LNCaP clone FGC (cell line): Measurements from ENCODE around the gene CDH12.

Source experiments
- DNase-seq: peaks from one replicate; pipeline ENCODE4 v3.0.0-alpha.2; 2011; ENCODE audit warnings: low read depth
- H3K4me3 ChIP-seq: 2 replicates; pipeline ENCODE4 v1.5.1; 2011; ENCODE audit warnings: mild to moderate bottlenecking, low read depth, low read length, control low read depth
- CTCF ChIP-seq: IDR thresholded peaks from 2 replicates; pipeline ENCODE4 v1.5.1; 2012; ENCODE audit warnings: mild to moderate bottlenecking; ENCODE audit not compliant: control insufficient read depth, insufficient read depth; ENCODE audit errors: extremely low read depth

The CDH12 gene

GRCh38 chr5:22678886-22679285 lies 174.3 kb downstream of the CDH12 start:
- no peak overlapping the region for H3K4me3 ChIP-seq
- no peak for DNase-seq
- no peak for TF ChIP-seq CTCF

- no peak overlapping the region for H3K4me3 ChIP-seq
- DNase-seq = no peak
- TF ChIP-seq CTCF = no peak
These were observed 180.0 kb downstream of the CDH12 start for GRCh38 chr5:22673131-22673530.

- no peak for DNase-seq
- no peak overlapping the region for H3K4me3 ChIP-seq
- TF ChIP-seq CTCF = no peak
These were observed 183.8 kb downstream of the CDH12 start for GRCh38 chr5:22669345-22669744.

- TF ChIP-seq CTCF = no peak
- DNase-seq = no peak
- no peak overlapping the region for H3K4me3 ChIP-seq
These were observed 187.3 kb downstream of the CDH12 start for GRCh38 chr5:22665801-22666200.

- DNase-seq = no peak
- no peak overlapping the region for H3K4me3 ChIP-seq
- no peak for TF ChIP-seq CTCF
These were observed 190.0 kb downstream of the CDH12 start for GRCh38 chr5:22663134-22663533.

- no peak for DNase-seq
- TF ChIP-seq CTCF = no peak
- no peak overlapping the region for H3K4me3 ChIP-seq
These were observed 190.8 kb downstream of the CDH12 start for GRCh38 chr5:22662391-22662790.

- no peak for TF ChIP-seq CTCF
- no peak overlapping the region for H3K4me3 ChIP-seq
- DNase-seq = no peak
These were observed 201.8 kb downstream of the CDH12 start for GRCh38 chr5:22651355-22651754.
